ENCODE measurements around the gene LRRC8E.

DNA sequence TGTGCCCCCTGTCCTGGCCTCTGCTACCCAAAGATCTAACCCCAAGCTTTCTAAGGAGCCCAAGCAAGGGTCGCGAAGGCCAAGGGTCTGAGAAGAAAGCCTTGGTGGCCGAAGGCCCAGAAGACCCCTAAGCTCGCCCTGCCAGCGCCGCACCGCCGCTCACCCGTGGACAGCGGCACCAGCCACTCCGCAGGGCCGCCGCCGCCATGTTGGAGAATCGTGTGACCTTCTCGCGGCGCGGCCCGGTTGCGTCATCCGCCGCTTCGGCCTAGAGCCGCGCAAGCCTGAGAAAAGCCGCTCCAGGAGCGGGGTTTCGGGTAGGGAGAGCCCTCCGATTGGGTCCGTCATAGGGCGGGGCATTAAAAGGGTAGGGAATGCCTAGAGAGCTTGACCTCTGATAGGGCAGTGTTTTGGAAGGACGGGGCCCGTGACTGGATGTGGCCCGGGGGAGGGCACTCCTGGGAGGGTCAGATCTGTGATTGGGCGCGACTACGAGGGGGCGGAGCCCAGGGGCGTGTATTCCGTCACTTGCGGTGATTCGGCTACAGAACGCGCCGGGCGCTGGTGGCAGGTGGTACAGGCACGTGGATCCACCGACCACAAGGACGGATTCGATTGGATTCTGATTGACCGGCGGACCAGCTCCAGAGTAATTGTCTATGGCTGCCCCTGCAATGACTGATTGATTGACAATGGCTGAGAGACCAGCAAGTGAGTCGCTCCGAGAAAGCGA, 55.3 kb downstream of the LRRC8E start, which contains the start of gene TIMM44:
- TF ChIP-seq, protein P1, sequence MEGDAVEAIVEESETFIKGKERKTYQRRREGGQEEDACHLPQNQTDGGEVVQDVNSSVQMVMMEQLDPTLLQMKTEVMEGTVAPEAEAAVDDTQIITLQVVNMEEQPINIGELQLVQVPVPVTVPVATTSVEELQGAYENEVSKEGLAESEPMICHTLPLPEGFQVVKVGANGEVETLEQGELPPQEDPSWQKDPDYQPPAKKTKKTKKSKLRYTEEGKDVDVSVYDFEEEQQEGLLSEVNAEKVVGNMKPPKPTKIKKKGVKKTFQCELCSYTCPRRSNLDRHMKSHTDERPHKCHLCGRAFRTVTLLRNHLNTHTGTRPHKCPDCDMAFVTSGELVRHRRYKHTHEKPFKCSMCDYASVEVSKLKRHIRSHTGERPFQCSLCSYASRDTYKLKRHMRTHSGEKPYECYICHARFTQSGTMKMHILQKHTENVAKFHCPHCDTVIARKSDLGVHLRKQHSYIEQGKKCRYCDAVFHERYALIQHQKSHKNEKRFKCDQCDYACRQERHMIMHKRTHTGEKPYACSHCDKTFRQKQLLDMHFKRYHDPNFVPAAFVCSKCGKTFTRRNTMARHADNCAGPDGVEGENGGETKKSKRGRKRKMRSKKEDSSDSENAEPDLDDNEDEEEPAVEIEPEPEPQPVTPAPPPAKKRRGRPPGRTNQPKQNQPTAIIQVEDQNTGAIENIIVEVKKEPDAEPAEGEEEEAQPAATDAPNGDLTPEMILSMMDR (IDR thresholded peaks at IDR 0.05), result no peak
- peak; percentile 92 for TF ChIP-seq POLR2AphosphoS5 (IDR thresholded peaks at IDR 0.05)
- TF ChIP-seq POLR2A (IDR thresholded peaks at IDR 0.05), result peak; percentile 59 to 65

All from gastroesophageal sphincter (tissue), 3 donors.